Stimulated activated memory B cell treated with anti-CD40 and anti-IgM and Interleukin-4, amounts not matched to agents 10 μg/mL and 1 μg/mL and 100 μg/mL, for 72 hours (primary cell): ENCODE results near the gene CACNB4.
A peak's percentile ranks its signal among the peaks of the same experiment; 100 is the strongest.
"Not testable (repeated sequence)": the region's sequence is repeated elsewhere in the genome, so short reads cannot be mapped to it uniquely, and the experiment has no call there.

Experiments used
- ATAC-seq: fragments of 150-1000 bp; cut with Tn5 transposase; 2 replicates; pipeline ENCODE4 v1.10.0; 2021
- H3K27ac Mint-ChIP-seq: one replicate; pipeline ENCODE4 v1.8.0; 2022; ENCODE audit warnings: mild to moderate bottlenecking, mixed read lengths
- H3K27me3 Mint-ChIP-seq: one replicate; pipeline ENCODE4 v1.8.0; 2022; ENCODE audit warnings: mixed read lengths
- H3K36me3 Mint-ChIP-seq: one replicate; pipeline ENCODE4 v1.8.0; 2022; ENCODE audit warnings: mixed read lengths
- H3K4me1 Mint-ChIP-seq: one replicate; pipeline ENCODE4 v1.8.0; 2022; ENCODE audit warnings: mixed read lengths
- H3K4me3 Mint-ChIP-seq: one replicate; pipeline ENCODE4 v1.8.0; 2022; ENCODE audit warnings: mild to moderate bottlenecking, moderate library complexity, mixed read lengths
- H3K9me3 Mint-ChIP-seq: one replicate; pipeline ENCODE4 v1.8.0; 2022; ENCODE audit warnings: mixed read lengths

Gene CACNB4

GRCh38 chr2:151945186-151945585 is 153.7 kb downstream of the CACNB4 start:
- no peak for ATAC-seq
- H3K36me3 Mint-ChIP-seq = peaks cover 5% of the 10 kb centered on the region
- H3K9me3 Mint-ChIP-seq = peaks cover 3% of the 10 kb centered on the region
- H3K27ac Mint-ChIP-seq = no peak overlapping the region
- H3K4me1 Mint-ChIP-seq = peaks cover 14% of the 10 kb centered on the region
- H3K27me3 Mint-ChIP-seq = no peaks in the 10 kb centered on the region
- no peak overlapping the region for H3K4me3 Mint-ChIP-seq

- ATAC-seq = no peak
- peaks cover 5% of the 10 kb centered on the region for H3K36me3 Mint-ChIP-seq
- no peak overlapping the region for H3K4me3 Mint-ChIP-seq
- H3K4me1 Mint-ChIP-seq = peaks cover 14% of the 10 kb centered on the region
- H3K9me3 Mint-ChIP-seq = peaks cover 3% of the 10 kb centered on the region
- H3K27ac Mint-ChIP-seq = no peak overlapping the region
- H3K27me3 Mint-ChIP-seq = peaks cover 10% of the 10 kb centered on the region
These were observed 155.4 kb downstream of the CACNB4 start for GRCh38 chr2:151943461-151943860.

GRCh38 chr2:151942540-151943205 is 156.2 kb downstream of the CACNB4 start:
- H3K27ac Mint-ChIP-seq, ATAC-seq, H3K9me3 Mint-ChIP-seq, H3K4me3 Mint-ChIP-seq, H3K36me3 Mint-ChIP-seq, H3K4me1 Mint-ChIP-seq: not testable (repeated sequence)
- H3K27me3 Mint-ChIP-seq = peaks cover 10% of the 10 kb centered on the region

- no peak overlapping the region for H3K4me3 Mint-ChIP-seq
- peaks cover 10% of the 10 kb centered on the region for H3K27me3 Mint-ChIP-seq
- H3K9me3 Mint-ChIP-seq = no peaks in the 10 kb centered on the region
- H3K36me3 Mint-ChIP-seq = peaks cover under 1% of the 10 kb centered on the region
- ATAC-seq = no peak
- H3K27ac Mint-ChIP-seq = no peak overlapping the region
- no peaks in the 10 kb centered on the region for H3K4me1 Mint-ChIP-seq
These were observed 160.9 kb downstream of the CACNB4 start for GRCh38 chr2:151937966-151938365.

GRCh38 chr2:151936626-151937025 is 162.2 kb downstream of the CACNB4 start:
- Mint-ChIP-seq H3K27me3 (peaks cover 10% of the 10 kb centered on the region), H3K27ac (no peak overlapping the region), H3K9me3 (no peaks in the 10 kb centered on the region), H3K36me3 (no peaks in the 10 kb centered on the region), H3K4me3 (no peak overlapping the region), H3K4me1 (no peaks in the 10 kb centered on the region)
- no peak for ATAC-seq

- H3K4me3 Mint-ChIP-seq = no peak overlapping the region
- H3K36me3 Mint-ChIP-seq = no peaks in the 10 kb centered on the region
- H3K4me1 Mint-ChIP-seq = no peaks in the 10 kb centered on the region
- H3K9me3 Mint-ChIP-seq = no peaks in the 10 kb centered on the region
- H3K27ac Mint-ChIP-seq = no peak overlapping the region
- H3K27me3 Mint-ChIP-seq = no peaks in the 10 kb centered on the region
- no peak for ATAC-seq
These were observed 165.5 kb downstream of the CACNB4 start for GRCh38 chr2:151933266-151933804.

GRCh38 chr2:151931756-151932155 is 167.1 kb downstream of the CACNB4 start:
- H3K9me3 Mint-ChIP-seq = no peaks in the 10 kb centered on the region
- no peak overlapping the region for H3K4me3 Mint-ChIP-seq
- H3K27me3 Mint-ChIP-seq = no peaks in the 10 kb centered on the region
- H3K36me3 Mint-ChIP-seq = no peaks in the 10 kb centered on the region
- no peaks in the 10 kb centered on the region for H3K4me1 Mint-ChIP-seq
- ATAC-seq = no peak
- H3K27ac Mint-ChIP-seq = no peak overlapping the region

GRCh38 chr2:151931030-151931611 is 167.7 kb downstream of the CACNB4 start:
- no peak overlapping the region for H3K4me3 Mint-ChIP-seq
- H3K27me3 Mint-ChIP-seq = no peaks in the 10 kb centered on the region
- ATAC-seq = no peak
- H3K4me1 Mint-ChIP-seq = no peaks in the 10 kb centered on the region
- H3K27ac Mint-ChIP-seq = no peak overlapping the region
- no peaks in the 10 kb centered on the region for H3K9me3 Mint-ChIP-seq
- H3K36me3 Mint-ChIP-seq = no peaks in the 10 kb centered on the region

GRCh38 chr2:151930042-151930441 is 168.8 kb downstream of the CACNB4 start:
- Mint-ChIP-seq H3K27ac (no peak overlapping the region), H3K9me3 (no peaks in the 10 kb centered on the region), H3K4me3 (no peak overlapping the region), H3K4me1 (no peaks in the 10 kb centered on the region), H3K27me3 (no peaks in the 10 kb centered on the region), H3K36me3 (no peaks in the 10 kb centered on the region)
- no peak for ATAC-seq

- peaks cover under 1% of the 10 kb centered on the region for H3K9me3 Mint-ChIP-seq
- H3K27ac Mint-ChIP-seq = no peak overlapping the region
- H3K27me3 Mint-ChIP-seq = no peaks in the 10 kb centered on the region
- no peaks in the 10 kb centered on the region for H3K4me1 Mint-ChIP-seq
- no peaks in the 10 kb centered on the region for H3K36me3 Mint-ChIP-seq
- ATAC-seq = no peak
- H3K4me3 Mint-ChIP-seq = no peak overlapping the region
These were observed 170.5 kb downstream of the CACNB4 start for GRCh38 chr2:151928380-151928779.

- H3K27me3 Mint-ChIP-seq = no peaks in the 10 kb centered on the region
- H3K36me3 Mint-ChIP-seq = no peaks in the 10 kb centered on the region
- H3K4me3 Mint-ChIP-seq = no peak overlapping the region
- H3K4me1 Mint-ChIP-seq = no peaks in the 10 kb centered on the region
- peaks cover 3% of the 10 kb centered on the region for H3K9me3 Mint-ChIP-seq
- no peak overlapping the region for H3K27ac Mint-ChIP-seq
- no peak for ATAC-seq
These were observed 171.2 kb downstream of the CACNB4 start for GRCh38 chr2:151927501-151928221.

- H3K27ac Mint-ChIP-seq = no peak overlapping the region
- ATAC-seq = no peak
- peaks cover 3% of the 10 kb centered on the region for H3K9me3 Mint-ChIP-seq
- no peaks in the 10 kb centered on the region for H3K27me3 Mint-ChIP-seq
- no peaks in the 10 kb centered on the region for H3K36me3 Mint-ChIP-seq
- H3K4me3 Mint-ChIP-seq = no peak overlapping the region
- H3K4me1 Mint-ChIP-seq = peaks cover 23% of the 10 kb centered on the region
These were observed 175.8 kb downstream of the CACNB4 start for GRCh38 chr2:151922845-151923666.

- Mint-ChIP-seq H3K4me1 (peaks cover 23% of the 10 kb centered on the region), H3K27ac (no peak overlapping the region), H3K4me3 (no peak overlapping the region), H3K27me3 (no peaks in the 10 kb centered on the region), H3K36me3 (no peaks in the 10 kb centered on the region), H3K9me3 (peaks cover 3% of the 10 kb centered on the region)
- ATAC-seq = no peak
These were observed 179.1 kb downstream of the CACNB4 start for GRCh38 chr2:151919786-151920185.

GRCh38 chr2:151918308-151918707 is 180.5 kb downstream of the CACNB4 start:
- H3K9me3 Mint-ChIP-seq = peaks cover 2% of the 10 kb centered on the region
- H3K27me3 Mint-ChIP-seq = no peaks in the 10 kb centered on the region
- ATAC-seq = peak; percentile 50
- no peak overlapping the region for H3K4me3 Mint-ChIP-seq
- H3K4me1 Mint-ChIP-seq = peaks cover 35% of the 10 kb centered on the region
- no peaks in the 10 kb centered on the region for H3K36me3 Mint-ChIP-seq
- H3K27ac Mint-ChIP-seq = no peak overlapping the region

- Mint-ChIP-seq H3K4me3 (no peak overlapping the region), H3K27me3 (peaks cover 7% of the 10 kb centered on the region), H3K9me3 (no peaks in the 10 kb centered on the region), H3K4me1 (peaks cover 35% of the 10 kb centered on the region), H3K27ac (no peak overlapping the region), H3K36me3 (no peaks in the 10 kb centered on the region)
- no peak for ATAC-seq
These were observed 182.2 kb downstream of the CACNB4 start for GRCh38 chr2:151916632-151917031.
